Gastroesophageal sphincter (tissue), 4 donors: ENCODE results near the gene SRP14. TPM values are rescaled to one million over a fixed set of nuclear protein-coding genes. Genes with fewer than 3 reads are reported as not detected.
A peak's percentile ranks its signal among the peaks of the same experiment; 100 is the strongest.
"Not testable (repeated sequence)": the region's sequence is repeated elsewhere in the genome, so short reads cannot be mapped to it uniquely, and the experiment has no call there.

ENCODE experiments used
- ATAC-seq: fragments of 150-250 bp; one replicate; pipeline ENCODE4 v1.9.1; 2016; ENCODE audit warnings: mild to moderate bottlenecking, moderate library complexity
- H3K27ac ChIP-seq, 4 donors: fragments of 200-600 bp; sonication (generic) in 3 of 4; 1 replicate in 3 of 4; 2 replicates in 1 of 4; pipeline ENCODE4 v1.5.1; 2016 to 2019
- H3K27me3 ChIP-seq: fragments of 200-600 bp; sonication (generic); one replicate; pipeline ENCODE4 v1.5.1; 2019
- H3K36me3 ChIP-seq, 2 donors: fragments of 200-600 bp; sonication (generic); one replicate each; pipeline ENCODE4 v1.5.1; 2019; ENCODE audit warnings: control low read depth in 1 of 2
- H3K4me1 ChIP-seq, 3 donors: fragments of 200-600 bp; sonication (generic); 1 replicate in 2 of 3; 2 replicates in 1 of 3; pipeline ENCODE4 v1.5.1; 2016 to 2019; ENCODE audit warnings: control low read depth in 2 of 3
- H3K4me3 ChIP-seq, 2 donors: fragments of 200-600 bp; sonication (generic); one replicate each; pipeline ENCODE4 v1.5.1; 2019; ENCODE audit warnings: mild to moderate bottlenecking in 1 of 2, moderate library complexity in 1 of 2
- H3K9me3 ChIP-seq, 3 donors: fragments of 200-600 bp; sonication (generic); one replicate each; pipeline ENCODE4 v1.5.1; 2017 to 2019; ENCODE audit warnings: control low read depth in 2 of 3
- EP300 ChIP-seq: sonication (generic); formaldehyde crosslinking; IDR thresholded peaks from one replicate; pipeline ENCODE4 v1.6.1; 2017; ENCODE audit warnings: antibody characterized with exemption, mild to moderate bottlenecking
- POLR2A ChIP-seq, 2 donors: fragments of 450-650 bp; IDR thresholded peaks; one replicate each; pipeline ENCODE4 v1.6.1; 2017; ENCODE audit warnings: antibody characterized with exemption in 2 of 2, mild to moderate bottlenecking in 2 of 2, moderate library complexity in 1 of 2
- POLR2AphosphoS5 ChIP-seq: sonication (generic); formaldehyde crosslinking; IDR thresholded peaks from one replicate; pipeline ENCODE4 v1.6.1; 2017; ENCODE audit warnings: antibody characterized with exemption
- WGBS, 2 donors: methylation state at CpG; one replicate each; pipeline ENCODE4 v1.1.5; 2018; ENCODE audit warnings: low coverage in 1 of 2; 5-methylcytosine and 5-hydroxymethylcytosine counted together
- total RNA-seq, 4 donors: library from RNA; depleted of rRNA; stranded (reverse); fragments of >200 nt; gene quantifications; one replicate each; pipeline ENCODE4 v1.1.0, GENCODE V29; 2016
- TF ChIP-seq, protein P1 (sequence below), 4 experiments: fragments of 200-600 bp in 2 of 4; fragments of 450-650 bp in 2 of 4; sonication (generic) in 1 of 4; IDR thresholded peaks; one replicate each; pipeline ENCODE4 v1.5.1; 2017 to 2019; ENCODE audit warnings: antibody characterized with exemption in 4 of 4, mild to moderate bottlenecking in 2 of 4, moderate library complexity in 2 of 4

SRP14 gene
- total RNA-seq, 4 donors from 2014 or later: 290 to 425 (median 324) TPM

DNA sequence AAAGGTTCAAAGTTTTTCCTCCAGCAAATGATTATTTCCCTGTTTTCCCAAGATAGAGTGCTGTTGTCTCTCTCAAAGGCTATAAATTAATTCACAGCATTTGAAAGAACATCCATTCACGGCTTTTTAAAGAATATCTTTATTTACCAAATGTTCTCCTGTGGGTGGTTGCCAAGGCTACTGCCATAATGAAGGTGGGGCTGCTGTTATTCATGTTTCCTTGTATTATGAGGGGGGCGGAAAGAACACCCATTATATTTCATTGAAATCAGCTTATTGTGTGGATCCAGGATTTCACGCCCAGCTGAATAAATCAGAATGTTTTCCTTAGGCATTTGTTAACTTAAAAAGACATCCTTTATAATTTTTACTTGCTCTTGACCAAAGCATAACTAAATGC is 10.1 kb downstream of the SRP14 start:
- Histone ChIP-seq H3K4me3 (no peak overlapping the region), H3K27ac (peak overlapping the region; percentile 1 to 65 (median 50)), H3K9me3 (no peaks in the 10 kb centered on the region), H3K4me1 (peaks cover 0 to 3% (median 0%) of the 10 kb centered on the region in 3 donors), H3K36me3 (peaks cover 14 to 98% of the 10 kb centered on the region in 2 donors), H3K27me3 (no peaks in the 10 kb centered on the region)
- TF ChIP-seq POLR2A (IDR thresholded peaks at IDR 0.05): no peak
- no peak for TF ChIP-seq EP300
- TF ChIP-seq, protein P1, sequence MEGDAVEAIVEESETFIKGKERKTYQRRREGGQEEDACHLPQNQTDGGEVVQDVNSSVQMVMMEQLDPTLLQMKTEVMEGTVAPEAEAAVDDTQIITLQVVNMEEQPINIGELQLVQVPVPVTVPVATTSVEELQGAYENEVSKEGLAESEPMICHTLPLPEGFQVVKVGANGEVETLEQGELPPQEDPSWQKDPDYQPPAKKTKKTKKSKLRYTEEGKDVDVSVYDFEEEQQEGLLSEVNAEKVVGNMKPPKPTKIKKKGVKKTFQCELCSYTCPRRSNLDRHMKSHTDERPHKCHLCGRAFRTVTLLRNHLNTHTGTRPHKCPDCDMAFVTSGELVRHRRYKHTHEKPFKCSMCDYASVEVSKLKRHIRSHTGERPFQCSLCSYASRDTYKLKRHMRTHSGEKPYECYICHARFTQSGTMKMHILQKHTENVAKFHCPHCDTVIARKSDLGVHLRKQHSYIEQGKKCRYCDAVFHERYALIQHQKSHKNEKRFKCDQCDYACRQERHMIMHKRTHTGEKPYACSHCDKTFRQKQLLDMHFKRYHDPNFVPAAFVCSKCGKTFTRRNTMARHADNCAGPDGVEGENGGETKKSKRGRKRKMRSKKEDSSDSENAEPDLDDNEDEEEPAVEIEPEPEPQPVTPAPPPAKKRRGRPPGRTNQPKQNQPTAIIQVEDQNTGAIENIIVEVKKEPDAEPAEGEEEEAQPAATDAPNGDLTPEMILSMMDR (IDR thresholded peaks at IDR 0.05): no peak
- no peak for TF ChIP-seq POLR2AphosphoS5
- 40 to 71% methylated on average over 3 of the region's 3 CpGs for WGBS, 2 donors
- ATAC-seq: no peak

DNA sequence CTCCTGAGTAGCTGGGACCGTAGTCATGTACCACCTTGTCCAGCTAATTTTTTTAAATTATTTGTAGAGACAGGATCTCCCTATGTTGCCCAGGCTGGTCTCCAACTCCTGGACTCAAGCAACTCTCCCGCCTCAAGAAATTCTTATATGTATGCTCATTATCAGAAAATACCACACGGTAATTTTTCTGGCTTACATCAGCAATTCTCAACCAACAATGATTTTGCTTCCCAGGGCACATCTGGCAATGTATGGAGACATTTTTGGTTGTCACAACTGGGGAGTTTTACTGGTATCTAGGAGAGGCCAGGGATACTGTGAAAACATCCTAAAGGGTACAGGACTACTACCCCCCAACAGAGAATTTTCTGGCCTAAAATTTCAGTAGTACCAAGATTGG is 10.8 kb downstream of the SRP14 start:
- Histone ChIP-seq H3K4me3 (no peak overlapping the region), H3K9me3 (no peaks in the 10 kb centered on the region), H3K27ac (peak overlapping the region; percentile 1 to 65 (median 50)), H3K27me3 (no peaks in the 10 kb centered on the region), H3K36me3 (peaks cover 14 to 98% of the 10 kb centered on the region in 2 donors), H3K4me1 (peaks cover 0 to 3% (median 0%) of the 10 kb centered on the region in 3 donors)
- TF ChIP-seq POLR2A (IDR thresholded peaks at IDR 0.05) (no peak), POLR2AphosphoS5 (no peak), EP300 (no peak)
- TF ChIP-seq, protein P1 (IDR thresholded peaks at IDR 0.05): no peak
- ATAC-seq: no peak
- WGBS, 2 donors: 60 to 82% methylated on average over 1 to 3 of the region's 3 CpGs

DNA sequence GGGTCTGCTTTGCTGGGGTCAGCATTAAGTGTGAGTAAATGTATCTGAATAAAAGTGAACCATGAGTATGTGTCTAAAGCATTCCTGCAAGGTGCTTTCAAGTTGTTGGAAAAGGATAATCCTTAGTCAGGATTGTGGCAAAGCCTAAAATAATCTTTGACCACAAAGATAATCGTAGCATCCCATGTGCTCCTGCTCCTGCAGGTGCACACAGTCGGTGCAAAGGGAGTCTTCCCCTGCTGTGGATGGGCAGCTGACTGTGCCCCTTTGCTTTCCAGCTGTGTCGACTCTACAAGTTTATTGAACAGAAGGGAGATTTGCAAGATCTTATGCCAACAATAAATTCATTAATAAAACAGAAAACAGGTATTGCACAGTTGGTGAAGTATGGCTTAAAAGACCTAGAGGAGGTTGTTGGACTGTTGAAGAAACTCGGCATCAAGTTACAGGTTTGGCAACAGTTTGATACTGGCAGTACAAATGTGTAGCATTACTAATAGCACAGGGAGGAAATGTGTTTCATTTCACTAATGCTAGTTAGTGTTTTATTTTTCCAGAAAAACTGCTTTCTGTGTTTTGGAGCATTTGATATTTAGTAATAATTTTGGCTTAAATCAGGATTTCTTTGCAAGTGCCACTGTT is 22.6 kb downstream of the SRP14 start:
- H3K27me3 ChIP-seq: no peaks in the 10 kb centered on the region
- no peaks in the 10 kb centered on the region for H3K4me1 ChIP-seq
- no peak overlapping the region for H3K27ac ChIP-seq
- WGBS, 2 donors: 69 to 80% methylated on average over 3 to 4 of the region's 4 CpGs
- peaks cover 3 to 98% of the 10 kb centered on the region in 2 donors for H3K36me3 ChIP-seq
- no peak overlapping the region for H3K4me3 ChIP-seq
- no peak for ATAC-seq
- TF ChIP-seq POLR2AphosphoS5: no peak
- TF ChIP-seq POLR2A (IDR thresholded peaks at IDR 0.05): no peak
- TF ChIP-seq, protein P1 (IDR thresholded peaks at IDR 0.05): no peak
- TF ChIP-seq EP300: no peak
- H3K9me3 ChIP-seq: peaks cover 0 to 9% (median 0%) of the 10 kb centered on the region in 3 donors

DNA sequence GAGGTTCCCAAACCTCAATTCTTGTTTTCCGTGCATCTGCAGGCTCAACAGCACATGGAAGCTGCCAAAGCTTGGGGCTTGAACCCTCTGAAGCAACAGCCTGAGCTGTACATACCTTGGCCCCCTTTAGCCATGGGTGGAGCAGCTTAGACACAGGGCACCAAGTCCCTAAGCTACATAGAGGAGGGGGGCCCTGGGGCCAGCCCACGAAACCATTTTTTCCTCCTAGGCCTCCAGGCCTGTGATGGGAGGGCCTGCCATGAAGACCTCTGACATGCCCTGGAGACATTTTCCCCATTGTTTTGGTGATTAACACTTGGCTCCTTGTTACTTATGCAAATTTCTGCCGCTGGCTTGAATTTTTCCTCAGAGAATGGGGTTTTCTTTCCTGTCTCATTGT is 24.6 kb downstream of the SRP14 start:
- no peak overlapping the region for H3K27ac ChIP-seq
- H3K4me3 ChIP-seq: no peak overlapping the region
- no peak for ATAC-seq
- H3K4me1 ChIP-seq: no peaks in the 10 kb centered on the region
- H3K9me3 ChIP-seq: peaks cover 0 to 9% (median 0%) of the 10 kb centered on the region in 3 donors
- 100% methylated on average over 2 of the region's 3 CpGs for WGBS, 2 donors
- peaks cover 3 to 97% of the 10 kb centered on the region in 2 donors for H3K36me3 ChIP-seq
- no peak for TF ChIP-seq POLR2A (IDR thresholded peaks at IDR 0.05)
- no peak for TF ChIP-seq EP300
- TF ChIP-seq POLR2AphosphoS5: no peak
- TF ChIP-seq, protein P1 (IDR thresholded peaks at IDR 0.05): no peak
- H3K27me3 ChIP-seq: no peaks in the 10 kb centered on the region

DNA sequence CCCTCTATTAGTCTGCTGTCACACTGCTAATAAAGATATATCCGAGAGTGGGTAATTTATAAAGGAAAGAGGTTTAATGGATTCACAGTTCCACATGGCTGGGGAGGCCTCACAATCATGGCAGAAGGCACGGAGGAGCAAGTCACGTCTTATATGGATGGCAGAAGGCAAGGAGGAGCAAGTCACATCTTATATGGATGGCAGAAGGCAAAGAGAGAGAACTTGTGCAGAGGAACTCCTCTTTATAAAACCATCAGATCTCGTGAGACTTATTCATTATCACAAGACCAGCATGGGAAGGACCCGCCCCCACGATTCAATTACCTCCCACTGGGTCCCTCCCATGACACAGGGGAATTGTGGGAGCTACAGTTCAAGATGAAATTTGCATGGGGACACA is 25.6 kb downstream of the SRP14 start:
- H3K36me3 ChIP-seq: peaks cover 3 to 97% of the 10 kb centered on the region in 2 donors
- H3K4me1 ChIP-seq, H3K4me3 ChIP-seq, ATAC-seq, H3K27me3 ChIP-seq, H3K27ac ChIP-seq, H3K9me3 ChIP-seq: not testable (repeated sequence)
- WGBS, 2 donors: 94 to 96% methylated on average over 6 of the region's 6 CpGs
